ENCODE measurements around the gene LHFPL2. TPM values are rescaled to one million over a fixed set of nuclear protein-coding genes. Genes with fewer than 3 reads are reported as not detected.

LHFPL2 gene
- total and polyA plus RNA-seq, 2 of the 4 experiments (the other 2 are of a cell fraction), result 6.5 to 11.3 TPM

DNA sequence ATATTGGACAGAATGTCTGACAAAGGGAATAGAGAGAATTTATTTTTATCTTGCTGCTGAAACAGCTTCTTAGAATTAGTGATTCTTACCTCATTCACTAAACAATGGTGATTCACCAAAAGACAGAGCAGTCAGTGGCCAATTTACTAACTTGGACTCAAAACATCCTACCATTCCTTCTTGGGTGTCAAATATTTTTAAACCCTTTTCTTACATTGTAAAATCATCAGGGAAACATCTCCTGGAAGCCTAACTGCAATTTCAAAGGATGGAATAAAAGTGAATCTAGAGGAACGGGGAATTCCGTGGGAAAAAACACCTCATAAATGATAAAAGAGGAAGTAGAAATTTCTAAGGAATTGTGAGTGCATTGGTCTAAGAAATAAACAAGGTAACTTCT, 97.7 kb downstream of the LHFPL2 start:
- Histone ChIP-seq H4K5ac (ENCODE audit: low read depth, low read length) (no peak overlapping the region), H3K4me3 (ENCODE audit: insufficient read depth, low read depth, low read length) (no peak overlapping the region), H4K20me1 (ENCODE audit: insufficient read depth, low read length) (peaks cover 17% of the 10 kb centered on the region; the same call in 1 of the 2 replicates), H2BK15ac (ENCODE audit: low read depth, low read length) (no peak overlapping the region), H2AFZ (replicated peaks; ENCODE audit: low read length, poor library complexity) (no peak overlapping the region), H3K27me3 (ENCODE audit: control insufficient read depth, insufficient read depth, low read length) (no peaks in the 10 kb centered on the region), H2BK120ac (ENCODE audit: low read depth, low read length) (no peak overlapping the region), H4K8ac (ENCODE audit: low read depth in 2 of 2, low read length in 2 of 2) (no peak overlapping the region), H4K91ac (ENCODE audit: insufficient read depth, low read depth, low read length) (no peak overlapping the region), H3K4me1 (ENCODE audit: control insufficient read depth, insufficient read depth, low read length) (peaks cover 23% of the 10 kb centered on the region), H3K36me3 (ENCODE audit: control insufficient read depth, insufficient read depth, low read length) (peaks cover 7% of the 10 kb centered on the region; the same call in 1 of the 2 replicates), H2BK5ac (ENCODE audit: low read depth, low read length, poor library complexity, severe bottlenecking) (no peak overlapping the region), H2BK20ac (ENCODE audit: low read depth, low read length) (no peak overlapping the region), H3K14ac (replicated peaks; ENCODE audit: low read depth, low read length) (no peak overlapping the region), H2AK5ac (ENCODE audit: low read depth, low read length) (no peak overlapping the region), H3K23ac (ENCODE audit: low read depth, low read length) (no peak overlapping the region), H2AK9ac (replicated peaks; ENCODE audit: low read depth, low read length, poor library complexity) (no peak overlapping the region), H3K27ac (ENCODE audit: insufficient read depth, low read length) (no peak overlapping the region), H3K18ac (ENCODE audit: low read depth, low read length) (no peak overlapping the region), H3K9me3 (ENCODE audit: control insufficient read depth, insufficient read depth, low read length) (no peaks in the 10 kb centered on the region), H3K4ac (ENCODE audit: low read depth, low read length) (no peak overlapping the region), H3K79me1 (ENCODE audit: low read depth in 1 of 2, low read length in 2 of 2) (peaks cover 30 to 77% of the 10 kb centered on the region in 2 experiments), H3K56ac (ENCODE audit: extremely low read depth, insufficient read depth, low read length) (no peak overlapping the region), H3K9ac (ENCODE audit: low read depth, low read length) (no peak overlapping the region), H3K4me2 (ENCODE audit: low read depth, low read length) (no peak overlapping the region), H3K9me1 (ENCODE audit: insufficient read depth, low read length) (peaks cover 25% of the 10 kb centered on the region)
- no CpG with 5 or more reads among the region's 2 CpGs for WGBS, 2 experiments (ENCODE audit: extremely low coverage in 2 of 2, insufficient read length in 1 of 2)
- DNase-seq (peak; percentile 72), ATAC-seq (ENCODE audit: low read depth) (no peak)
- dilution Hi-C loops (cut with HindIII; ENCODE audit: low sequenced_read_pairs, unreplicated experiment) (no loop called here), in situ Hi-C loops (cut with MboI; ENCODE audit: low sequenced_read_pairs) (no loop called here), intact Hi-C loops (cut with micrococcal nuclease) (no loop called here)
- no peak for TF ChIP-seq CHD1 (IDR thresholded peaks at IDR 0.05; ENCODE audit: low read depth, low read length)
- no peak for TF ChIP-seq SMC3 (IDR thresholded peaks at IDR 0.05; ENCODE audit: low read depth, low read length)
- no peak for TF ChIP-seq NFE2L2 (IDR thresholded peaks at IDR 0.05; ENCODE audit: low read depth, low read length)
- TF ChIP-seq RFX5 (IDR thresholded peaks at IDR 0.05; ENCODE audit: low read depth, low read length), result no peak
- TF ChIP-seq MAZ (IDR thresholded peaks at IDR 0.05; ENCODE audit: borderline replicate concordance, low read depth, low read length), result no peak
- TF ChIP-seq CEBPB (IDR thresholded peaks at IDR 0.05; ENCODE audit: low read depth, low read length), result no peak
- no peak for TF ChIP-seq FOS (IDR thresholded peaks at IDR 0.05; ENCODE audit: low read depth, low read length)
- TF ChIP-seq, protein P1, sequence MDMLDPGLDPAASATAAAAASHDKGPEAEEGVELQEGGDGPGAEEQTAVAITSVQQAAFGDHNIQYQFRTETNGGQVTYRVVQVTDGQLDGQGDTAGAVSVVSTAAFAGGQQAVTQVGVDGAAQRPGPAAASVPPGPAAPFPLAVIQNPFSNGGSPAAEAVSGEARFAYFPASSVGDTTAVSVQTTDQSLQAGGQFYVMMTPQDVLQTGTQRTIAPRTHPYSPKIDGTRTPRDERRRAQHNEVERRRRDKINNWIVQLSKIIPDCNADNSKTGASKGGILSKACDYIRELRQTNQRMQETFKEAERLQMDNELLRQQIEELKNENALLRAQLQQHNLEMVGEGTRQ (IDR thresholded peaks at IDR 0.05; ENCODE audit: low read depth, low read length), result no peak
- TF ChIP-seq, protein P2, sequence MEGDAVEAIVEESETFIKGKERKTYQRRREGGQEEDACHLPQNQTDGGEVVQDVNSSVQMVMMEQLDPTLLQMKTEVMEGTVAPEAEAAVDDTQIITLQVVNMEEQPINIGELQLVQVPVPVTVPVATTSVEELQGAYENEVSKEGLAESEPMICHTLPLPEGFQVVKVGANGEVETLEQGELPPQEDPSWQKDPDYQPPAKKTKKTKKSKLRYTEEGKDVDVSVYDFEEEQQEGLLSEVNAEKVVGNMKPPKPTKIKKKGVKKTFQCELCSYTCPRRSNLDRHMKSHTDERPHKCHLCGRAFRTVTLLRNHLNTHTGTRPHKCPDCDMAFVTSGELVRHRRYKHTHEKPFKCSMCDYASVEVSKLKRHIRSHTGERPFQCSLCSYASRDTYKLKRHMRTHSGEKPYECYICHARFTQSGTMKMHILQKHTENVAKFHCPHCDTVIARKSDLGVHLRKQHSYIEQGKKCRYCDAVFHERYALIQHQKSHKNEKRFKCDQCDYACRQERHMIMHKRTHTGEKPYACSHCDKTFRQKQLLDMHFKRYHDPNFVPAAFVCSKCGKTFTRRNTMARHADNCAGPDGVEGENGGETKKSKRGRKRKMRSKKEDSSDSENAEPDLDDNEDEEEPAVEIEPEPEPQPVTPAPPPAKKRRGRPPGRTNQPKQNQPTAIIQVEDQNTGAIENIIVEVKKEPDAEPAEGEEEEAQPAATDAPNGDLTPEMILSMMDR (conservative IDR thresholded peaks at IDR 0.05; ENCODE audit: low read depth, low read length), result no peak
- TF ChIP-seq MAFK (IDR thresholded peaks at IDR 0.05; ENCODE audit: low read depth, low read length), result no peak
- no peak for TF ChIP-seq MXI1 (IDR thresholded peaks at IDR 0.05; ENCODE audit: borderline replicate concordance, low read depth, low read length)
- TF ChIP-seq RAD21 (IDR thresholded peaks at IDR 0.05; ENCODE audit: low read length), result no peak
- TF ChIP-seq RCOR1 (IDR thresholded peaks at IDR 0.05; ENCODE audit: insufficient replicate concordance, low read length), result no peak
- no peak for TF ChIP-seq POLR2A (IDR thresholded peaks at IDR 0.05; ENCODE audit: low read depth, low read length)
- no peak for TF ChIP-seq BHLHE40 (IDR thresholded peaks at IDR 0.05; ENCODE audit: low read depth, low read length)
- TF ChIP-seq, protein P3, sequence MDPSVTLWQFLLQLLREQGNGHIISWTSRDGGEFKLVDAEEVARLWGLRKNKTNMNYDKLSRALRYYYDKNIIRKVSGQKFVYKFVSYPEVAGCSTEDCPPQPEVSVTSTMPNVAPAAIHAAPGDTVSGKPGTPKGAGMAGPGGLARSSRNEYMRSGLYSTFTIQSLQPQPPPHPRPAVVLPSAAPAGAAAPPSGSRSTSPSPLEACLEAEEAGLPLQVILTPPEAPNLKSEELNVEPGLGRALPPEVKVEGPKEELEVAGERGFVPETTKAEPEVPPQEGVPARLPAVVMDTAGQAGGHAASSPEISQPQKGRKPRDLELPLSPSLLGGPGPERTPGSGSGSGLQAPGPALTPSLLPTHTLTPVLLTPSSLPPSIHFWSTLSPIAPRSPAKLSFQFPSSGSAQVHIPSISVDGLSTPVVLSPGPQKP (IDR thresholded peaks at IDR 0.05; ENCODE audit: borderline replicate concordance, low read depth, low read length), result no peak
- ChIA-PET CTCF (no interaction called here), POLR2A (ENCODE audit: unreplicated experiment) (no interaction called here)
- BruUV-seq (replicated peaks), result no TSS peak

Data from IMR-90 (cell line).